Heart right ventricle (tissue), 16 donors: Measurements from ENCODE around the gene ATP2A3. TPM values are rescaled to one million over a fixed set of nuclear protein-coding genes. Genes with fewer than 3 reads are reported as not detected.

Source experiments
- ATAC-seq, 8 donors: fragments of 200-7000 bp; cut with Tn5 transposase; one replicate each; pipeline ENCODE4 v1.9.1; 2020; ENCODE audit warnings: mild to moderate bottlenecking in 8 of 8, moderate library complexity in 8 of 8, moderate number of reproducible peaks in 1 of 8
- DNase-seq, 2 donors: peaks; one replicate each; pipeline ENCODE4 v3.0.0-alpha.2; 2020
- H3K27ac ChIP-seq, 10 donors: fragments of 200-600 bp; sonication (generic) in 2 of 10; one replicate each; pipeline versions ENCODE4 v1.5.0 to v1.8.0; 2020 to 2022; ENCODE audit warnings: mild to moderate bottlenecking in 3 of 10
- H3K27me3 ChIP-seq, 7 donors: fragments of 200-600 bp; one replicate each; pipeline ENCODE4 v1.8.0; 2021 to 2022; ENCODE audit warnings: mild to moderate bottlenecking in 2 of 7
- H3K36me3 ChIP-seq, 9 donors: fragments of 200-600 bp; sonication (generic) in 1 of 9; one replicate each; pipeline versions ENCODE4 v1.5.0 to v1.8.0; 2020 to 2022; ENCODE audit warnings: mild to moderate bottlenecking in 2 of 9
- H3K4me1 ChIP-seq, 9 donors: fragments of 200-600 bp; sonication (generic) in 1 of 9; one replicate each; pipeline versions ENCODE4 v1.5.0 to v1.8.0; 2020 to 2022; ENCODE audit warnings: mild to moderate bottlenecking in 4 of 9
- H3K4me3 ChIP-seq, 10 donors: fragments of 200-600 bp; sonication (generic) in 2 of 10; one replicate each; pipeline versions ENCODE4 v1.5.0 to v1.8.0; 2020 to 2022; ENCODE audit warnings: mild to moderate bottlenecking in 7 of 10, moderate library complexity in 2 of 10
- H3K9me3 ChIP-seq, 11 donors: fragments of 200-600 bp in 10 of 11; sonication (generic) in 2 of 11; one replicate each; pipeline versions ENCODE4 v1.5.0 to v1.8.0; 2013 to 2022; ENCODE audit warnings: mild to moderate bottlenecking in 2 of 11, control low read depth in 1 of 11, moderate library complexity in 1 of 11
- CTCF ChIP-seq, 9 donors: fragments of 200-600 bp; sonication (generic) in 2 of 9; IDR thresholded peaks; one replicate each; pipeline versions ENCODE4 v1.5.0 to v1.8.0; 2021 to 2022; ENCODE audit warnings: antibody characterized with exemption in 9 of 9, mild to moderate bottlenecking in 5 of 9, moderate library complexity in 1 of 9
- WGBS, 2 donors: extraction: QIAGEN DNeasy Blood & Tissue Kit; methylation state at CpG; one replicate each; pipeline ENCODE4 v1.1.7; 2013; ENCODE audit warnings: inconsistent platforms in 1 of 2; 5-methylcytosine and 5-hydroxymethylcytosine counted together
- intact Hi-C, 10 donors: fragments of 100-400 bp; cut with DNase I; formaldehyde crosslinking; loops; one replicate each; pipeline versions ENCODE4 v1.11.1 to v1.14.2; 2022
- polyA plus RNA-seq, 2 donors: library from polyadenylated mRNA; stranded (reverse); fragments of 200-250 nt; gene quantifications; one replicate each; pipeline ENCODE4 v1.2.3, GENCODE V29; 2013
- total RNA-seq, 10 donors: library from RNA; stranded (reverse); fragmentation: NEBNext Ultra II Directional in 3 of 10; extraction: Animal tissue kit (Norgen Biotek cat#: 25700) in 3 of 10; gene quantifications; one replicate each; pipeline versions ENCODE4 v1.2.1 to v1.2.4, GENCODE V29; 2021 to 2023
- donor health status: Arrhythmogenic right ventricular cardiomyopathy.
- donor health status: ischemic (EF 13 %, LVEDD 7.1; RV severe dilation, severe dysfunction).
- donor health status: healthy with polysubstance abuse.
- donor health status: DM: no; HTN: yes; CAD: no.
- donor health status: DM: no; HTN: no; CAD: no.
- donor health status: ischemic (EF 25% LVEDD 6.9; RV normal size, moderate dysfunction).
- donor health status: ischemic (EF 25% LVEDD 5.7; RV mildly dilated, moderate dysfunction).
- donor health status: healthy.
- donor health status: DM: yes; HTN: yes; CAD: no.
- donor health status: Ischemic cardiomyopathy.
- donor health status: ischemic (EF 35%, LVEDD 5.7; RV mildly dilated, moderate dysfunction).
- donor health status: nonischemic (EF 11% LVEDD 7.7; RV severe dilation, severe dysfunction).
- donor health status: DM: yes; HTN: yes; CAD: no.
- donor health status: PGD.
- donor health status: ischemic (EF 29% LVEDD 5.4; RV normal size, mild dysfunction).
- donor health status: nonischemic (EF 23%, LVEDD 6.1; RV moderate dilation, normal function).

ATP2A3 gene
- total and polyA plus RNA-seq, 12 donors: 4.3 to 11.0 (median 7.3) TPM

GRCh38 chr17:3891626-3892094, 72.6 kb downstream of the ATP2A3 start:
- no peaks in the 10 kb centered on the region for H3K27me3 ChIP-seq
- H3K4me1 ChIP-seq: peaks cover 27 to 93% (median 81%) of the 10 kb centered on the region in 9 donors
- H3K9me3 ChIP-seq: no peaks in the 10 kb centered on the region
- WGBS, 2 donors: 51 to 58% methylated on average over 10 to 12 of the region's 12 CpGs
- no peak for TF ChIP-seq CTCF (IDR thresholded peaks at IDR 0.05)
- peak overlapping the region in 4 of 10 donors; percentile 10 to 89 (median 51) for H3K27ac ChIP-seq
- peak overlapping the region in 9 of 10 donors; percentile 69 to 94 (median 78) for H3K4me3 ChIP-seq
- intact Hi-C loops: no loop called here
- ATAC-seq (no peak), DNase-seq (no peak)
- H3K36me3 ChIP-seq: no peaks in the 10 kb centered on the region

GRCh38 chr17:3890878-3891219, 73.4 kb downstream of the ATP2A3 start:
- no peak for DNase-seq
- Histone ChIP-seq H3K27me3 (no peaks in the 10 kb centered on the region), H3K4me1 (peaks cover 27 to 95% (median 85%) of the 10 kb centered on the region in 9 donors), H3K27ac (peak overlapping the region in 4 of 10 donors; percentile 48 to 88 (median 61)), H3K9me3 (no peaks in the 10 kb centered on the region), H3K4me3 (no peak overlapping the region), H3K36me3 (no peaks in the 10 kb centered on the region)
- ATAC-seq: no peak
- intact Hi-C loops: no loop called here
- WGBS, 2 donors: 77 to 89% methylated on average over 4 of the region's 4 CpGs
- no peak for TF ChIP-seq CTCF (IDR thresholded peaks at IDR 0.05)

- peak; percentile 62 to 72 for DNase-seq
- Histone ChIP-seq H3K27me3 (no peaks in the 10 kb centered on the region), H3K4me3 (no peak overlapping the region), H3K36me3 (peaks cover 0 to 2% (median 0%) of the 10 kb centered on the region in 9 donors), H3K9me3 (no peaks in the 10 kb centered on the region), H3K27ac (peak overlapping the region in 7 of 10 donors; percentile 30 to 88 (median 62)), H3K4me1 (peaks cover 27 to 93% (median 82%) of the 10 kb centered on the region in 9 donors)
- ATAC-seq: peak in 4 of 8 donors; percentile 7 to 29 (median 16)
- intact Hi-C loops: no loop called here
- WGBS, 2 donors: 65 to 78% methylated on average over 22 of the region's 22 CpGs
- no peak for TF ChIP-seq CTCF (IDR thresholded peaks at IDR 0.05)
Observed at GRCh38 chr17:3890082-3890877, 74.0 kb downstream of the ATP2A3 start.

GRCh38 chr17:3889325-3890012, 74.8 kb downstream of the ATP2A3 start:
- no peak for TF ChIP-seq CTCF (IDR thresholded peaks at IDR 0.05)
- peaks cover 0 to 10% (median 1%) of the 10 kb centered on the region in 9 donors for H3K36me3 ChIP-seq
- peak overlapping the region in 8 of 10 donors; percentile 30 to 93 (median 80) for H3K27ac ChIP-seq
- WGBS, 2 donors: 82 to 90% methylated on average over 17 of the region's 17 CpGs
- no peaks in the 10 kb centered on the region for H3K9me3 ChIP-seq
- DNase-seq (no peak), ATAC-seq (no peak)
- H3K4me1 ChIP-seq: peaks cover 24 to 86% (median 74%) of the 10 kb centered on the region in 9 donors
- H3K27me3 ChIP-seq: no peaks in the 10 kb centered on the region
- intact Hi-C loops: no loop called here
- H3K4me3 ChIP-seq: no peak overlapping the region
